Right renal pelvis (tissue), 4 donors: ENCODE data around the gene RALGDS. TPM values are rescaled to one million over a fixed set of nuclear protein-coding genes. Genes with fewer than 3 reads are reported as not detected.
"Not testable (repeated sequence)": the region's sequence is repeated elsewhere in the genome, so short reads cannot be mapped to it uniquely, and the experiment has no call there.

Experiments used
- DNase-seq, 4 donors: peaks; one replicate each; pipeline ENCODE4 v3.0.0-alpha.2; 2013; ENCODE audit warnings: low read depth in 4 of 4, low spot score in 3 of 4, missing footprints in 1 of 4
- polyA plus RNA-seq, 4 donors: library from polyadenylated mRNA; unstranded; fragments of 120-200 nt; gene quantifications; one replicate each; pipeline ENCODE4 v1.2.1, GENCODE V29; 2013; ENCODE audit not compliant: insufficient read length in 4 of 4

Gene RALGDS
- polyA plus RNA-seq, 4 donors = 32.8 to 36.3 (median 33.6) TPM

DNA sequence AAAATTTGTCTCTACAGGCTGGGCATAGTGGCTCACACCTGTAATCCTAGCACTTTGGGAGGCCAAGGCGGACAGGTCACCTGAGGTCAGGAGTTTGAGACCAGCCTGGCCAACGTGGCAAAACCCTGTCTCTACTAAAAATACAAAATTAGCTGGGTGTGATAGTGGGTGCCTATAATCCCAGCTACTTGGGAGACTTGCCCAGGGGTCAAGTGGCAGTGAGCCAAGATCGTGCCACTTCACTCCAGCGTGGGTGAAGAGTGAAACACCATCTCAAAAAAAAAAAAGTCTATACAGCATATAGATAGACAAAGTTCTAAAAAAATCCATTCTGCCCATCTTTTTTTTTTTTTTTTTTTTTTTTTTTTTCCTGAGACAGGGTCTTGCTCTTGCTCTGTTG is 26.7 kb downstream of the RALGDS start:
- not testable (repeated sequence) for DNase-seq

- DNase-seq = no peak
These were observed 30.2 kb downstream of the RALGDS start for GRCh38 chr9:133090752-133091385.

GRCh38 chr9:133090187-133090586 is 30.9 kb downstream of the RALGDS start:
- DNase-seq = no peak

DNA sequence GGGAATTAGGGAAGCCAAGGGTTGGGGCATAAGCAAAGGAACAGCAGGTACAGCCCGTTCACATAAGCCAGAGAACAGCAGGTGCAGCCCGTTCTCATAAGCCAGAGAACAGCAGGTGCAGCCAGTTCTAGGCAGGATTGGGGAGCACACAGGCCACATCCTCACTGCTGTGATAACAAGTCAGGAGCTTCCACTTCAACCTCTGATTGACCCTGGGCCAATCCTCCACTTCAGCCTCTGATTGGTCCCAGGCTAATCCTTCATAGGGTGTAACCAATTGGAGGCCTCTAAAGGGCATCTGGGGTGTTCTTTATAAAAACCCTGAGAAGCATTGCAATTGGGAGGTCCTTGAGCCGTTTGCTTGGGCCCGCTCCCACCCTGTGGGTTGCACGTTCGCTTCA is 31.8 kb downstream of the RALGDS start:
- no peak for DNase-seq

DNA sequence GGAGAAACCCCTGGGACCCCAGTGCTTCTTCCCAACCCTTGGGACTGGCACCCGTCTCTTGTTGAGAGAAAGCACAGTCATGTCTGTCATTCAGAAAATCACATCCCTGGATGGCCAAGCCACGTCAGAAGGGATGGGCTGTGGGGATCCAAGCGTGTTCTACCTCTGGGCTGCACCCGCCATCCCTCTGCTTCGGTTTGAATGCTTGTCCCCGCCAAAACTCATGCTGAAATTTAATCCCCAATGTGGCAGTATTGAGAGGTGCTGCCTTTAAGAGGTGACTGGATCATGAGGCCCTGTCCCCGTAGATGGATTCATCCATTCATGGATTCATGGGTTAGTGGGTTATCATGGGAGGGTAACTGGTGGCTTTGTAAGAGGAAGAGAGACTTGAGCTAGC is 32.3 kb downstream of the RALGDS start:
- no peak for DNase-seq

DNA sequence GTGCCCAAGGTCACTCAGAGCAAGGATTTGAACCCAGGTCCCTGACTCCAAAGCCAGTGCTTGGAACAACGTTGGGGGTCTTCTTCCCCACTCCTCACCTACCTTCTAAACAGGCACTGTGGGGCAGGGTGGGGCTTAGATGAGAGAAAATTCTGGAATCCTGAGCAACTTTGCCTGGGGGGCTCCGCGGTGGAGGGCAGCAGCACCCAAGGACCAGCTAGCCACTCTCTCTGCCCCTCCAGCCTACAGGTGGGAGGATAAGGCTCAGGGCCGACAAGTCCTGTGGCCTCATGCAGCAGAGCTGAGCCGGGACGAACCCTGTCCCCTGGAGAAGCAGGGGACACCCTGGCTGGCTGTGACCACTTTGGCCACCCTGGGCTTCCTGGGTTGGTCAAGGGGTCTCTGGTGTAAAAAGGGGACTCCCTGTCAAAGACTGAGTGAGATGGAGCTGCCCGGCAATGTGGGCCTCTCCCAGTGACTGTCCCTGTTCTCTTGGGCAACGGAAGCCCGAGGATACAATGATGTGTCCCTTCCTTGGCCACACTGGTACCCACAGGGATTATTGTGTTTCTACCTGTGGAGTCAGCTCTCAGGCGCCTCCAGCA is 32.8 kb downstream of the RALGDS start:
- DNase-seq = no peak

- DNase-seq = no peak
These were observed 33.5 kb downstream of the RALGDS start for GRCh38 chr9:133087429-133088145.

DNA sequence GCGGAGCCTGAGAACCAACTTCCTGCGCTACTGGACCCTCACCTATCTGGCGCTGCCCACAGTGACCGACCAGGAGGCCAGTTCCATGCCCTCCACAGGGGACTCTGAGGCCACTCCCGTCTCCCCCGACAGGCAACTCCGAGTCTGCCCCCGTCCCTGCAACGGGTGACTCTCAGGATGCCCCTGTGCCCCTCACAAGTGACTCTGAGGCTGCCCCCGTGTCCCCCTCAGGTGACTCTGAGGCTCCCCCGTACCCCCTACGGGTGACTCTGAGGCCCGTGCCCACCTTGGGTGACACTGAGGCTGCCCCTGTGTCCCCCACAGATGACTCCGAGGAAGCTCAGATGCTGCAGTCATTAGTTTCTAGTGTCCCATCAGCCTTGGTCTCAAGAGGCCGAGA is 34.1 kb downstream of the RALGDS start:
- DNase-seq = no peak

- not testable (repeated sequence) for DNase-seq
These were observed 34.7 kb downstream of the RALGDS start for GRCh38 chr9:133086212-133086860.

GRCh38 chr9:133083688-133084087 is 37.4 kb downstream of the RALGDS start:
- not testable (repeated sequence) for DNase-seq

DNA sequence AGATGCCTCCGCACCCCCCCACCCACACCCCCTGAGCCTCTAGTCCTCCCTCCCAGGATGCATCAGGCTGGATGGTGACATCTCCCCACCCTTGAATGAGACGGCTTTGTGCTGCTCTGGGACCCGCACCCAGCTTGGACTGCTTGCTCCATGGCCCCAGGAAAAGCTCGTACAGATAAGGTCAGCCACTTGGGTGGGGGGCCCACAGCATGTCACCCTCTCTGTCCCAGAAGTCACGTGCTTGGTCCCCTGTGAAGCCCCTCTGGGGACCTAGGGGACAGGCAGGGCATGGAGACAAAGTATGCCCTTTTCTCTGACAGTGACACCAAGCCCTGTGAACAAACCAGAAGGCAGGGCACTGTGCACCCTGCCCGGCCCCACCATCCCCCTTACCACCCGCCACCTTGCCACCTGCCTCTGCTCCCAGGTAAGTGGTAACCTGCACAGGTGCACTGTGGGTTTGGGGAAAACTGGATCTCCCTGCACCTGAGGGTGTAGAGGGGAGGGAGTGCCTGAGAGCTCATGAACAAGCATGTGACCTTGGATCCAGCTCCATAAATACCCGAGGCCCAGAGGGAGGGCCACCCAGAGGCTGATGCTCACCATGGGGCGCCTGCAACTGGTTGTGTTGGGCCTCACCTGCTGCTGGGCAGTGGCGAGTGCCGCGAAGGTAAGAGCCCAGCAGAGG is 38.9 kb downstream of the RALGDS start:
- not testable (repeated sequence) for DNase-seq

- DNase-seq = not testable (repeated sequence)
These were observed 40.0 kb downstream of the RALGDS start for GRCh38 chr9:133080786-133081779.

GRCh38 chr9:133080161-133080560 is 40.9 kb downstream of the RALGDS start:
- no peak for DNase-seq

GRCh38 chr9:133078486-133078885 is 42.6 kb downstream of the RALGDS start:
- DNase-seq = no peak

GRCh38 chr9:133076691-133077090 is 44.3 kb downstream of the RALGDS start:
- DNase-seq = no peak

- no peak for DNase-seq
These were observed 45.0 kb downstream of the RALGDS start for GRCh38 chr9:133075925-133076630.

DNA sequence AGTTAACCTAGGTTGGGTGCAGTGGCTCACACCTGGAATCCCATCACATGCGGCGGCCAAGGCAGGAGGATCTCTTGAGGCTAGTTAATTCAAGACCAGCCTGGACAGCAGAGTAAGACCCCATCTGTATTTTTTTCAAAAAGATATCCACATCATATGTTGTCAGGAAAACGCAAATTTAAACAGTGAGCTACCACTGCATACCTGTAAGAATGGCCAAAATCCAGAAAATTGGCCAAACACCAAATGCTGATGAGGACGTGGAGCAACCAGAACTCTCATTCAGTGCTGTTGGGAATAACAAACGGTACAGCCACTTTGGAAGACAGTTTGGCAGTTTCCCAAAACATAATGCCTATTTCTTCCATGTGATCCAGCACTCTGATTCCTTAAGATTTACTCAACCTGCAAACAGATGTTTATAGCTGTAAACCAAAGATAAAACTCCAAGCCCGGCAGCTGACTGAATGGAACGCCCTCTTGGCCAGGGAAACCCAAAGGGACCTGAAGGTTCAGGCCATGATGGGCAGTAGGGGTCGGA is 46.9 kb downstream of the RALGDS start:
- no peak for DNase-seq

DNA sequence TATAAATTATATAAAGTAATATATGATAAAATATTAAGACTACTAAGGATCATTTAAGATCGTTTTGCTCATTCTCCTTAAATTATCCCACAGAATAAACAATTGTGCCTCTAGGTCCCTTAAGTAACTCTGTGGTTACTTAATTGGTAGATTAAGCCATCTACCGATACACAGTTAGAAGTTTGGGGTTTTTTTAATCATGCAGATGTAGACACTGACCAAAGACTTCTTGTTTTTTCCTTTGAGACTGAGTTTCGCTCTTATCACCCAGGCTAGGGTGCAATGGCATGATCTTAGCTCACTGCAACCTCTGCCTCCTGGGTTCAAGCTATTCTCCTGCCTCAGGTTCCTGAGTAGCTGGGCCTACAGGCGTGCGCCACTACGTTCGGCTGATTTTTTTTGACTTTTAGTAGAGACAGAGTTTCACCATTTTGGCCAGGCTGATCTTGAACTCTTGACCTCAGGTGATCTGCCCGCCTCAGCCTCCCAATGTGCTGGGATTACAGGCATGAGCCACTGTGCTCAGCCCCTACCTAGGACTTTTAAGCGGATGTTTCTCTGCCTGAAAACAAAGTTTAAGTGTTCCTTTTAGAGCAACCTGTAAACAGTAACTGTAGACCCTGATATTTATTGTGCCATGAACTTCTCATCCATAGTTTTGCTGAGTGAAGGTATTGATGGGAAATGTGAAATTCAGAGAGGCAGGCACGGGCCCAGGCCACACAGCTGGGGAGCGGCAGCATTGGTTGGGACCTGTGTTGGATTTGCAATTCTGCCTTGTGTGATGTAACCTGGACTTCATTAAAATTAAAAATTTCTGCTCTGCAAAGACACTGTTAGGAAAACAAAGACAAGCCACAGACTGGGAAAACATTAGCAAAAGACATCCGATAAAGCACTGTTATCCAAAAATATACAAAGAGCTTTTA is 47.7 kb downstream of the RALGDS start:
- DNase-seq = no peak
